Astrocyte of the spinal cord (primary cell): ENCODE measurements around the gene APBB1IP.
"Not testable (repeated sequence)": the region's sequence is repeated elsewhere in the genome, so short reads cannot be mapped to it uniquely, and the experiment has no call there.

ENCODE experiments used
- DNase-seq: peaks from one replicate; pipeline ENCODE4 v3.0.0; 2011; ENCODE audit warnings: low read depth, low spot score
- H3K4me3 ChIP-seq: 2 replicates; pipeline ENCODE4 v1.5.1; 2011; ENCODE audit warnings: low read depth, mild to moderate bottlenecking, low read length, moderate library complexity
- in situ Hi-C: cut with HindIII; loops from 2 replicates; pipeline ENCODE4 v1.10.0; 2017; ENCODE audit warnings: low sequenced_read_pairs
- TF ChIP-seq, protein P1 (sequence below): IDR thresholded peaks from 2 replicates; pipeline ENCODE4 v1.5.1; 2012; ENCODE audit warnings: low read depth, mild to moderate bottlenecking, low read length, inconsistent platforms

Gene APBB1IP

DNA sequence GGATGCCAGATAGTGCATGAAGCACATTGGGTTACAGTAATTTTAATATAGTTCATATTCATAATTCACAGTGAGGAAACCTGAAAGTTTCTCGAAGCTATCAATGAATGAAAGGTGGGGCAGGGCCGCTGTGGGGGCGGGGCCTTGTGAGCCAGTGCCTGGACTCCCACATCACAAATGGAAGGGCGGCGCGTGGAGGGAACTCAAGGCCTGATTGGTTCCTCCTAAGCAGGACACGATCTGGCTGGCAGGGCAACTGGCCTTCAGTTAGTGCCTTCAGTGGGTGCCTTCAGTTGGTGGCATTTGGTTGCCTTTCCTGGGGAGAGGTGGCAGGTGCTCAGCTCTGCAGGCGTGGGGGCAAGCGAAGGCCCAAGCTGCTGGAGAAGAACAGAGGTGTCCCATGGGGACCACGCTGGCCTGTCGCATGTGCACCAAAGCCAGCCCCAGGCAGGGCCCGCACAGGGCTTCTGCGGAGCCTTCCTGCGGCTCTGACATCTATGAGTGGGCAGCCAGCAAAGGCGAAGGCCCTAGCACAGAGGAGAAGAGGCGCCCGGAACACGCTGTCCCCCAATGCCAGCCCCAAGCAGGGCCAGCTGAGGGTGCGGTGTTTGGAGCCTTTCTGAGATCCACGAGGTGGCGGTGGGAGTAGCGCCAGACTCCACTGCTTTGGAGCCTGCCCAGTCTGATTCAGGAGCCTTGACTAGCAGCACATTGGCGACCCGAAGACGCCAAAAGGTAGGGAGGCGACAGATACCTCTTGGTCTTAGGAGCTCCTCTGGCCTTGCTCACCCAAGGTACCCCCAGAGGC lies 141.3 kb downstream of the APBB1IP start:
- no peak for DNase-seq
- in situ Hi-C loops, result no loop called here
- H3K4me3 ChIP-seq, result no peak overlapping the region
- TF ChIP-seq, protein P1, sequence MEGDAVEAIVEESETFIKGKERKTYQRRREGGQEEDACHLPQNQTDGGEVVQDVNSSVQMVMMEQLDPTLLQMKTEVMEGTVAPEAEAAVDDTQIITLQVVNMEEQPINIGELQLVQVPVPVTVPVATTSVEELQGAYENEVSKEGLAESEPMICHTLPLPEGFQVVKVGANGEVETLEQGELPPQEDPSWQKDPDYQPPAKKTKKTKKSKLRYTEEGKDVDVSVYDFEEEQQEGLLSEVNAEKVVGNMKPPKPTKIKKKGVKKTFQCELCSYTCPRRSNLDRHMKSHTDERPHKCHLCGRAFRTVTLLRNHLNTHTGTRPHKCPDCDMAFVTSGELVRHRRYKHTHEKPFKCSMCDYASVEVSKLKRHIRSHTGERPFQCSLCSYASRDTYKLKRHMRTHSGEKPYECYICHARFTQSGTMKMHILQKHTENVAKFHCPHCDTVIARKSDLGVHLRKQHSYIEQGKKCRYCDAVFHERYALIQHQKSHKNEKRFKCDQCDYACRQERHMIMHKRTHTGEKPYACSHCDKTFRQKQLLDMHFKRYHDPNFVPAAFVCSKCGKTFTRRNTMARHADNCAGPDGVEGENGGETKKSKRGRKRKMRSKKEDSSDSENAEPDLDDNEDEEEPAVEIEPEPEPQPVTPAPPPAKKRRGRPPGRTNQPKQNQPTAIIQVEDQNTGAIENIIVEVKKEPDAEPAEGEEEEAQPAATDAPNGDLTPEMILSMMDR, result no peak

DNA sequence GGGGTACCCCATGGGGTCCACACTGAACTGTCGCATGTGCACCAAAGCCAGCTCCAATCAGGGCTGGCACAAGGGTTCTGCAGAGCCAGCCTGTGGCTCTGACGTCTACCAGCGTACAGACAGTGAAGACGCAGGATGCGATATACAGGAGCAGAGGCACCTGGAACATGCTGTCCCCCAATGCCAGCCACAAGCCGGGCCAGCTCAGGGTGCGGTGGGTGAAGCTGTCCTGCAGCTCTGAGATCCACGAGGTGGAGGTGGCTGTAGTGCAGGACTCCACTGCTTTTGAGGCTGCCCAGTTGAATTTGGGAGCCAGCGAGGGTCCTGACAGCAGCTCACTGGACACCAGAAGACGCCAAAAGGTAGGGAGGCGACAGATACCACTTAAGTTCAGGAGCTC lies 148.1 kb downstream of the APBB1IP start:
- in situ Hi-C loops, result no loop called here
- TF ChIP-seq, protein P1, result no peak
- H3K4me3 ChIP-seq, result no peak overlapping the region
- no peak for DNase-seq

DNA sequence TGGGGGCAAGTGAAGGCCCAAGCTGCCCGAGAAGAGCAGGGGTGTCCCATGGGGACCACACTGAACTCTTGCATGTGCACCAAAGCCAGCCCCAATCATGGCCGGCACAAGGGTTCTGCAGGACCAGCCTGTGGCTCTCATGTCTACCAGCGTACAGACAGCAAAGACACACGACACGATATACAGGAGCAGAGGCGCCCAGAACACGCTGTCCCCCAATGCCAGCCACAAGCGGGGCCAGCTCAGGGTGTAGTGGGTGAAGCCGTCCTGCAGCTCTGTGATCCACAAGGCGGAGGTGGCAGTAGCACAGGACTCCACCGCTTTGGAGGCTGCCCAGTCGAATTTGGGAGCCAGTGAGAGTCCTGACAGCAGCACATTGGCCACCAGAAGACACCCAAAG lies 150.5 kb downstream of the APBB1IP start:
- no peak for DNase-seq
- TF ChIP-seq, protein P1, result no peak
- no peak overlapping the region for H3K4me3 ChIP-seq
- in situ Hi-C loops, result no loop called here

DNA sequence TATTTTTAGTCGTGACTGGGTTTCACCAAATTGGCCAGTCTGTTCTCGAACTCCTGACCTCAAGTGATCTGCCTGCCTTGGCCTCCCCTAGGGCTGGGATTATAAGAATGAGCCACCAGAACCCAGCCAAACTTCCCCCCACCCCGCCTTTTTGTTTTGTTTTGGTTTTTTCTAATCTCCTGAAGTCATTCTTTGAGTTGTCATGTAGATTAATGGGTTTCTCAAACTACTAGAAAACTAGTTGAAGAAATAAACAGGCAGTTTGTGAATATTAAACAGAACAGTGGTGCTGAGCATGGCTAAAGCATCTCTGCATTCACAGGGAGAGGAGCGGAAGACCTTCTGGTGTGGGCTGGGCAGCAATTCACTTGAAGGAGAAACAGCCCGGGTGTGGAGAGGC lies 151.7 kb downstream of the APBB1IP start:
- DNase-seq, H3K4me3 ChIP-seq, in situ Hi-C loops: not testable (repeated sequence)

GRCh38 chr10:26593896-26594295 lies 155.8 kb downstream of the APBB1IP start:
- TF ChIP-seq, protein P1, result no peak
- H3K4me3 ChIP-seq, result no peak overlapping the region
- no peak for DNase-seq
- in situ Hi-C loops, result no loop called here

DNA sequence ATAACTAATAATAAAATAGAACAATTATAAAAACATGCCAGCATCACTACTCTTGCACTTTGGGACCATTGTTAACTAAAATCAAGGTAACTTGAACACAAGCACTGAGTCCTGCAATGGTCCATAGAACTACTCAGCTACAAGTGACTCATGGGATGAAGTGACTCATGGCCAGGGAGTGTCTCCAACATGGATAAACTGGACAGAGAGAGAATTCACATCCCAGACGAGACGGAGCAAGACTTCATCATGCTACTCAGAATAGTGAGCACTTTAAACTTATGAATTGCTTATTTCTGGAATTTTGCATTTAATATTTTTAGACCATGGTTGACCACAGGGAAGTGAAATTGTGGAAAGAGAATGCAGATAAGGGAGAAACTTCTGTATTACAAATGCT lies 165.1 kb downstream of the APBB1IP start:
- peak; percentile 13 for DNase-seq
- H3K4me3 ChIP-seq, in situ Hi-C loops: not testable (repeated sequence)

DNA sequence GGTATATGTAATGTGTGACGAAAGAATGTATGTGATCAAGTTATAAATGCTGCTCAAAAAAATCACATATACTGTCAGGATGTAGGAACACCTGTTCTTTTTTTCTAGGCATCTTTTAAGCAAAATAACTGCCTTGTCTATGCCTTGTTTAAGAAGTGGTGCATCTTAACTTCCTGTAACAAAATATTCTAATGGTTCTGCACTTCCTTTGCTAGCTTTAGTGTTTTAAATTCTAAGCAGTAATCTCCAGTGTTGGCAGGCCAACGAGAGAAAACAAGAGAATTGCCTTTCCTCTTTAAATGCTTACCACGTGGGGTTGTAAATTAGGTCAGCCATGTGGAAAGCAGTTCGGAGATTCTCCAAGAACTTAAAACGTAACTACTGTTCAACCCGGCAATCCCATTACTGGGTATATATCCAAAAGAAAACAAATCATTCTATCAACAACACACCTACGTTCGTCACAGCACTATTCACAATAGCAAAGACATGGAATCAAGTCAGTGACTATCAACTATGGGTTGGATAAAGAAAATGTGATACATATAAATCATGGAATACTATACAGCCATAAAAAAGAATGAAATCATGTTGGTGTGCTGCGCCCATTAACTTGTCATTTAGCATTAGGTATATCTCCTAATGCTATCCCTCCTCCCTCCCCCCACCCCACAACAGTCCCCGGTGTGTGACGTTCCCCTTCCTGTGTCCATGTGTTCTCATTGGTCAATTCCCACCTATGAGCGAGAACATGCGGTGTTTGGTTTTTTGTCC lies 166.4 kb downstream of the APBB1IP start:
- H3K4me3 ChIP-seq, in situ Hi-C loops, DNase-seq: not testable (repeated sequence)

DNA sequence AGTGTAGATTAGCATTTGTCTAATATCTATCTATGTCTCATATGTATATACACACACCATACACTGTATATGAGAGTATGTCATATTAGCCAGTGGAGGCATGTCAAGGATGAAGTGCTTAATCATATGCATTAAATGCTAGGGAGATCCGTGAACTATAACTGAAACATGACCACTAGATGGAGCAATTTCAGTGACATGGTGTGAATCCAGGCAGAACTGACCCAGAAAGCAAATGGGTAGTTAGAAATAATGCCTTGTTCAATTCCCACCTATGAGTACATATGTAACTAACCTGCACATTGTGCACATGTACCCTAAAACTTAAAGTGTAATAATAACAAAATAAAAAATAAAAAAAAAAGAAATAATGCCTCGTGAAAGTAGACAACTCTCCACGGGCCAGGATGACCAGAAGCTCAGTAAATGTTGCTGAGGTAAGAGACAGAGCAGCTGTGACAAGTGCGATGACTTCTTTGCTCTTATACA lies 168.3 kb downstream of the APBB1IP start:
- H3K4me3 ChIP-seq, in situ Hi-C loops: not testable (repeated sequence)
- TF ChIP-seq, protein P1, result peak; percentile 31
- DNase-seq, result peak; percentile 6
